ENCODE data around the gene EIF4G3.

EIF4G3 gene

GRCh38 chr1:20836230-20836629 is 340.5 kb downstream of the EIF4G3 start:
- H3K4me3 ChIP-seq (ENCODE audit: low read length), result no peak overlapping the region
- DNase-seq, result no peak

GRCh38 chr1:20834780-20835179 is 341.9 kb downstream of the EIF4G3 start:
- Histone ChIP-seq H3K27ac (ENCODE audit: low read length) (no peak overlapping the region), H4K20me1 (ENCODE audit: insufficient read depth, low read length) (no peaks in the 10 kb centered on the region), H3K9ac (ENCODE audit: low read length) (no peak overlapping the region), H3K9me3 (replicated peaks; ENCODE audit: insufficient read depth, low read length) (no peaks in the 10 kb centered on the region), H3K4me2 (ENCODE audit: low read depth, low read length) (no peak overlapping the region), H3K4me1 (ENCODE audit: low read length) (no peaks in the 10 kb centered on the region), H3K27me3 (replicated peaks; ENCODE audit: insufficient read depth, low read length) (no peaks in the 10 kb centered on the region), H3F3A (ENCODE audit: insufficient read depth, low read length) (no peaks in the 10 kb centered on the region), H3K4me3 (ENCODE audit: low read length) (no peak overlapping the region), H3K36me3 (replicated peaks; ENCODE audit: insufficient read depth, low read length) (no peaks in the 10 kb centered on the region), H3K79me2 (ENCODE audit: low read length) (no peaks in the 10 kb centered on the region), H2AFZ (ENCODE audit: low read length) (no peak overlapping the region), H3K9me2 (replicated peaks; ENCODE audit: insufficient read depth, low read length) (no peaks in the 10 kb centered on the region)
- TF ChIP-seq CTCF (IDR thresholded peaks at IDR 0.05; ENCODE audit: low read length), result no peak
- no peak for TF ChIP-seq EZH2 (optimal IDR thresholded peaks at IDR 0.05; ENCODE audit: low read depth, low read length)
- no peak for TF ChIP-seq EZH2phosphoT487 (IDR thresholded peaks at IDR 0.05; ENCODE audit: low read length)
- DNase-seq, result no peak

More at GRCh38 chr1:20836230-20836629, 340.5 kb downstream of the EIF4G3 start:
- Histone ChIP-seq H3K9ac (ENCODE audit: low read length) (no peak overlapping the region), H3K9me3 (replicated peaks; ENCODE audit: insufficient read depth, low read length) (no peaks in the 10 kb centered on the region), H3K79me2 (ENCODE audit: low read length) (no peaks in the 10 kb centered on the region), H3K36me3 (replicated peaks; ENCODE audit: insufficient read depth, low read length) (no peaks in the 10 kb centered on the region), H3K4me1 (ENCODE audit: low read length) (no peaks in the 10 kb centered on the region), H3K4me2 (ENCODE audit: low read depth, low read length) (no peak overlapping the region), H3K9me2 (replicated peaks; ENCODE audit: insufficient read depth, low read length) (no peaks in the 10 kb centered on the region), H3K27ac (ENCODE audit: low read length) (no peak overlapping the region), H3K27me3 (replicated peaks; ENCODE audit: insufficient read depth, low read length) (no peaks in the 10 kb centered on the region), H3F3A (ENCODE audit: insufficient read depth, low read length) (no peaks in the 10 kb centered on the region), H2AFZ (ENCODE audit: low read length) (no peak overlapping the region), H4K20me1 (ENCODE audit: insufficient read depth, low read length) (no peaks in the 10 kb centered on the region)
- TF ChIP-seq CTCF (IDR thresholded peaks at IDR 0.05; ENCODE audit: low read length), result no peak
- TF ChIP-seq EZH2phosphoT487 (IDR thresholded peaks at IDR 0.05; ENCODE audit: low read length), result no peak
- TF ChIP-seq EZH2 (optimal IDR thresholded peaks at IDR 0.05; ENCODE audit: low read depth, low read length), result no peak

GRCh38 chr1:20834192-20834591 is 342.5 kb downstream of the EIF4G3 start:
- Histone ChIP-seq H3K9me2 (replicated peaks; ENCODE audit: insufficient read depth, low read length) (no peaks in the 10 kb centered on the region), H3K27ac (ENCODE audit: low read length) (no peak overlapping the region), H3K4me2 (ENCODE audit: low read depth, low read length) (no peak overlapping the region), H3K9me3 (replicated peaks; ENCODE audit: insufficient read depth, low read length) (no peaks in the 10 kb centered on the region), H4K20me1 (ENCODE audit: insufficient read depth, low read length) (no peaks in the 10 kb centered on the region), H2AFZ (ENCODE audit: low read length) (no peak overlapping the region), H3K4me1 (ENCODE audit: low read length) (no peaks in the 10 kb centered on the region), H3K79me2 (ENCODE audit: low read length) (no peaks in the 10 kb centered on the region), H3K27me3 (replicated peaks; ENCODE audit: insufficient read depth, low read length) (no peaks in the 10 kb centered on the region), H3K9ac (ENCODE audit: low read length) (no peak overlapping the region), H3K4me3 (ENCODE audit: low read length) (no peak overlapping the region), H3F3A (ENCODE audit: insufficient read depth, low read length) (no peaks in the 10 kb centered on the region), H3K36me3 (replicated peaks; ENCODE audit: insufficient read depth, low read length) (no peaks in the 10 kb centered on the region)
- no peak for DNase-seq
- TF ChIP-seq EZH2 (optimal IDR thresholded peaks at IDR 0.05; ENCODE audit: low read depth, low read length) (no peak), EZH2phosphoT487 (IDR thresholded peaks at IDR 0.05; ENCODE audit: low read length) (no peak), CTCF (IDR thresholded peaks at IDR 0.05; ENCODE audit: low read length) (no peak)
